H7 (cell line): ENCODE measurements around the gene TMEM121. TPM values are rescaled to one million over a fixed set of nuclear protein-coding genes. Genes with fewer than 3 reads are reported as not detected.
"Not testable (repeated sequence)": the region's sequence is repeated elsewhere in the genome, so short reads cannot be mapped to it uniquely, and the experiment has no call there.

Source experiments
- DNase-seq: peaks from one replicate; pipeline ENCODE4 v3.0.0; 2012
- H3K27me3 ChIP-seq: 2 replicates; pipeline ENCODE4 v1.6.0; 2011; ENCODE audit warnings: mild to moderate bottlenecking, low read length; ENCODE audit not compliant: control insufficient read depth, insufficient read depth
- H3K36me3 ChIP-seq: replicated peaks from 2 replicates; pipeline ENCODE4 v1.5.1; 2011; ENCODE audit warnings: low read length; ENCODE audit not compliant: control insufficient read depth, insufficient read depth
- H3K4me3 ChIP-seq: 2 replicates; pipeline ENCODE4 v1.5.1; 2011; ENCODE audit warnings: low read depth, mild to moderate bottlenecking, control low read depth, low read length, moderate library complexity; ENCODE audit not compliant: insufficient read depth
- total RNA-seq: library from RNA; depleted of rRNA; stranded (reverse); fragments of >200 nt; shearing (Covaris generic); gene quantifications from 2 replicates; pipeline ENCODE4 v1.2.3, GENCODE V29; 2014

The TMEM121 gene
- total RNA-seq, 1 experiment from 2014 or later: 0.80 TPM

GRCh38 chr14:105534586-105534985 is 8.2 kb downstream of the TMEM121 start:
- Histone ChIP-seq H3K36me3 (no peaks in the 10 kb centered on the region), H3K4me3 (no peak overlapping the region), H3K27me3 (no peaks in the 10 kb centered on the region; the same call in 1 of the 2 replicates)
- peak; percentile 37 for DNase-seq

- Histone ChIP-seq H3K36me3 (no peaks in the 10 kb centered on the region), H3K4me3 (no peak overlapping the region), H3K27me3 (no peaks in the 10 kb centered on the region; the same call in 1 of the 2 replicates)
- no peak for DNase-seq
Observed at GRCh38 chr14:105536051-105536450, 9.7 kb downstream of the TMEM121 start.

GRCh38 chr14:105536691-105537579 is 10.6 kb downstream of the TMEM121 start:
- no peak overlapping the region for H3K4me3 ChIP-seq
- peak; percentile 51 for DNase-seq
- H3K27me3 ChIP-seq: no peaks in the 10 kb centered on the region; the same call in 1 of the 2 replicates

GRCh38 chr14:105537580-105538474 is 11.4 kb downstream of the TMEM121 start:
- Histone ChIP-seq H3K36me3 (no peaks in the 10 kb centered on the region), H3K27me3 (no peaks in the 10 kb centered on the region; the same call in 1 of the 2 replicates), H3K4me3 (no peak overlapping the region)
- peak; percentile 97 for DNase-seq

More at GRCh38 chr14:105536691-105537579, 10.6 kb downstream of the TMEM121 start:
- H3K36me3 ChIP-seq: no peaks in the 10 kb centered on the region

GRCh38 chr14:105538481-105539049 is 12.2 kb downstream of the TMEM121 start:
- Histone ChIP-seq H3K36me3 (no peaks in the 10 kb centered on the region), H3K27me3 (no peaks in the 10 kb centered on the region; the same call in 1 of the 2 replicates), H3K4me3 (no peak overlapping the region)
- DNase-seq: peak; percentile 36

- Histone ChIP-seq H3K27me3 (no peaks in the 10 kb centered on the region; the same call in 1 of the 2 replicates), H3K36me3 (no peaks in the 10 kb centered on the region), H3K4me3 (no peak overlapping the region)
- DNase-seq: no peak
Observed at GRCh38 chr14:105540811-105541210, 14.4 kb downstream of the TMEM121 start.

GRCh38 chr14:105541218-105541875 is 15.0 kb downstream of the TMEM121 start:
- Histone ChIP-seq H3K27me3 (no peaks in the 10 kb centered on the region; the same call in 1 of the 2 replicates), H3K36me3 (no peaks in the 10 kb centered on the region), H3K4me3 (no peak overlapping the region)
- no peak for DNase-seq

- not testable (repeated sequence) for DNase-seq, H3K27me3 ChIP-seq, H3K4me3 ChIP-seq, H3K36me3 ChIP-seq
Observed at GRCh38 chr14:105545676-105546075, 19.3 kb downstream of the TMEM121 start.

GRCh38 chr14:105546410-105546809 is 20.0 kb downstream of the TMEM121 start:
- not testable (repeated sequence) for H3K4me3 ChIP-seq, H3K27me3 ChIP-seq, DNase-seq, H3K36me3 ChIP-seq

GRCh38 chr14:105547072-105547471 is 20.7 kb downstream of the TMEM121 start:
- DNase-seq: not testable (repeated sequence)

GRCh38 chr14:105547741-105548169 is 21.4 kb downstream of the TMEM121 start:
- H3K27me3 ChIP-seq: no peaks in the 10 kb centered on the region
- H3K36me3 ChIP-seq: no peaks in the 10 kb centered on the region
- no peak overlapping the region for H3K4me3 ChIP-seq

More at GRCh38 chr14:105547072-105547471, 20.7 kb downstream of the TMEM121 start:
- not testable (repeated sequence) for H3K4me3 ChIP-seq, H3K36me3 ChIP-seq, H3K27me3 ChIP-seq

GRCh38 chr14:105549481-105549880 is 23.1 kb downstream of the TMEM121 start:
- Histone ChIP-seq H3K4me3 (no peak overlapping the region), H3K36me3 (no peaks in the 10 kb centered on the region), H3K27me3 (no peaks in the 10 kb centered on the region)
- peak; percentile 30 for DNase-seq

More at GRCh38 chr14:105547741-105548169, 21.4 kb downstream of the TMEM121 start:
- no peak for DNase-seq

- H3K36me3 ChIP-seq: no peaks in the 10 kb centered on the region
- no peaks in the 10 kb centered on the region for H3K27me3 ChIP-seq
- no peak overlapping the region for H3K4me3 ChIP-seq
- no peak for DNase-seq
Observed at GRCh38 chr14:105554022-105554421, 27.6 kb downstream of the TMEM121 start.

- no peak for DNase-seq
- Histone ChIP-seq H3K27me3 (no peaks in the 10 kb centered on the region), H3K36me3 (no peaks in the 10 kb centered on the region), H3K4me3 (no peak overlapping the region)
Observed at GRCh38 chr14:105554523-105554922, 28.1 kb downstream of the TMEM121 start.
